GM12878 (cell line): ENCODE measurements around the gene MUC12. TPM values are rescaled to one million over a fixed set of nuclear protein-coding genes. Genes with fewer than 3 reads are reported as not detected.

Source experiments
- ATAC-seq: fragments of 200-7000 bp; cut with Tn5 transposase; 3 replicates; pipeline ENCODE4 v1.9.1; 2020; ENCODE audit warnings: mild to moderate bottlenecking, moderate library complexity
- BruUV-seq: library from RNA; stranded (reverse); fragments of 400-500 nt; replicated peaks from 2 replicates; lab custom pipeline; 2021; lab: Mats Ljungman, UMichigan
- CTCF ChIA-PET: fragments of 300-600 bp; sonication (Branson Sonifier 250); formaldehyde crosslinking; extraction: SDS; loops from one replicate; lab custom pipeline; 2021; ENCODE audit warnings: inconsistent platforms; lab: Yijun Ruan, JAX
- POLR2A ChIA-PET: fragments of 350-600 bp; formaldehyde crosslinking; extraction: SDS; loops from one replicate; lab custom pipeline; 2021; ENCODE audit warnings: inconsistent platforms; lab: Charles Lee
- RAD21 ChIA-PET: fragments of 300-600 bp; sonication (Branson Sonifier 250); formaldehyde crosslinking; loops from one replicate; lab custom pipeline; 2023; ENCODE audit warnings: antibody characterized with exemption; ENCODE audit not compliant: unreplicated experiment; lab: Charles Lee
- SMC1A ChIA-PET: fragments of 300-600 bp; sonication (Branson Sonifier 250); formaldehyde crosslinking; loops from one replicate; lab custom pipeline; 2023; ENCODE audit not compliant: unreplicated experiment, uncharacterized antibody; lab: Charles Lee
- DNase-seq: peaks from one replicate; pipeline ENCODE4 v3.0.0-alpha.2; 2011; ENCODE audit warnings: low read depth, low spot score
- FAIRE-seq: peaks from 3 replicates; lab custom pipeline; 2011; peaks lifted over from hg19 to GRCh38; lab: Jason Lieb, UNC
- H2AFZ ChIP-seq: 2 replicates; pipeline ENCODE4 v1.6.0; 2011; ENCODE audit warnings: low read depth, low read length, control low read depth; ENCODE audit not compliant: control insufficient read depth
- H3K27ac ChIP-seq: 2 replicates; pipeline ENCODE4 v1.5.1; 2011; ENCODE audit warnings: control low read depth; ENCODE audit not compliant: control insufficient read depth, insufficient read depth
- H3K27me3 ChIP-seq, 2 experiments: replicated peaks in 1 of 2; 2 replicates each; pipeline versions ENCODE4 v1.6.0 to v1.6.1; 2011; ENCODE audit warnings: low read length in 1 of 2; ENCODE audit not compliant: control insufficient read depth in 2 of 2, insufficient read depth in 2 of 2
- H3K36me3 ChIP-seq, 2 experiments: 2 replicates each; pipeline ENCODE4 v1.5.1; 2011; ENCODE audit warnings: low read length in 1 of 2; ENCODE audit not compliant: control insufficient read depth in 2 of 2, insufficient read depth in 2 of 2
- H3K4me1 ChIP-seq: 2 replicates; pipeline ENCODE4 v1.6.1; 2011; ENCODE audit warnings: mild to moderate bottlenecking, low read length, moderate library complexity, mixed read lengths; ENCODE audit not compliant: control insufficient read depth, insufficient read depth
- H3K4me2 ChIP-seq: 2 replicates; pipeline ENCODE4 v1.6.0; 2011; ENCODE audit warnings: control low read depth; ENCODE audit not compliant: control insufficient read depth, insufficient read depth
- H3K4me3 ChIP-seq: fragments of 200-600 bp; sonication (generic); 2 replicates; pipeline ENCODE4 v1.5.1; 2016
- H3K79me2 ChIP-seq: 2 replicates; pipeline ENCODE4 v1.6.0; 2011; ENCODE audit warnings: low read length; ENCODE audit not compliant: control insufficient read depth, insufficient read depth
- H3K9ac ChIP-seq: 2 replicates; pipeline ENCODE4 v1.8.0; 2011; ENCODE audit warnings: low read length, control low read depth, mixed read lengths; ENCODE audit not compliant: control insufficient read depth, insufficient read depth
- H3K9me3 ChIP-seq: replicated peaks from 3 replicates; pipeline ENCODE4 v1.5.1; 2011; ENCODE audit warnings: mild to moderate bottlenecking, low read length; ENCODE audit not compliant: control insufficient read depth, insufficient read depth
- H4K20me1 ChIP-seq: 2 replicates; pipeline ENCODE4 v1.6.0; 2011; ENCODE audit not compliant: control insufficient read depth, insufficient read depth
- CEBPB ChIP-seq, 2 experiments: fragments of 150-350 bp in 1 of 2; IDR thresholded peaks; 2 replicates each; pipeline ENCODE4 v1.6.1; 2012 to 2014; ENCODE audit warnings: low read depth in 2 of 2, low read length in 2 of 2, borderline replicate concordance in 1 of 2, inconsistent platforms in 1 of 2
- CEBPZ ChIP-seq: fragments of 150-350 bp; IDR thresholded peaks from 2 replicates; pipeline ENCODE4 v1.6.1; 2016; ENCODE audit warnings: low read depth, low read length
- CTCF ChIP-seq, 3 experiments: IDR thresholded peaks in 2 of 3; conservative IDR thresholded peaks in 1 of 3; 2 replicates each; pipeline ENCODE4 v1.5.1; 2011; ENCODE audit warnings: low read depth in 3 of 3, low read length in 3 of 3, mild to moderate bottlenecking in 3 of 3, control low read depth in 2 of 3, moderate library complexity in 2 of 3, inconsistent platforms in 1 of 3, mixed read lengths in 1 of 3; ENCODE audit not compliant: control insufficient read depth in 2 of 3, insufficient read depth in 1 of 3; ENCODE audit errors: extremely low read depth in 1 of 3
- FOXK2 ChIP-seq: fragments of 450-650 bp; IDR thresholded peaks from 2 replicates; pipeline ENCODE4 v1.6.1; 2017; ENCODE audit warnings: mild to moderate bottlenecking, moderate library complexity
- IKZF2 ChIP-seq, 2 experiments: fragments of 450-650 bp; IDR thresholded peaks; 2 replicates each; pipeline ENCODE4 v1.6.1; 2017; ENCODE audit warnings: mild to moderate bottlenecking in 2 of 2, moderate library complexity in 2 of 2
- JUND ChIP-seq: IDR thresholded peaks from 2 replicates; pipeline ENCODE4 v1.6.1; 2012; ENCODE audit warnings: low read depth, mild to moderate bottlenecking, low read length, improper control_type of control experiment, moderate library complexity
- NBN ChIP-seq: fragments of 450-650 bp; IDR thresholded peaks from 2 replicates; pipeline ENCODE4 v1.6.1; 2016
- NFIC ChIP-seq: IDR thresholded peaks from 2 replicates; pipeline ENCODE4 v1.6.1; 2012; ENCODE audit warnings: low read depth, mild to moderate bottlenecking, inconsistent platforms, low read length, moderate library complexity
- NR2F1 ChIP-seq: fragments of 450-650 bp; conservative IDR thresholded peaks from 2 replicates; pipeline ENCODE4 v1.6.1; 2017; ENCODE audit warnings: mild to moderate bottlenecking
- NRF1 ChIP-seq: conservative IDR thresholded peaks from 2 replicates; pipeline ENCODE4 v1.6.1; 2011; ENCODE audit warnings: mild to moderate bottlenecking, low read depth, low read length, improper control_type of control experiment
- RAD21 ChIP-seq: IDR thresholded peaks from 2 replicates; pipeline ENCODE4 v1.6.1; 2011; ENCODE audit warnings: mild to moderate bottlenecking, low read depth, low read length, moderate library complexity; ENCODE audit not compliant: insufficient read depth
- RCOR1 ChIP-seq: conservative IDR thresholded peaks from 2 replicates; pipeline ENCODE4 v1.6.1; 2012; ENCODE audit warnings: low read depth, low read length, improper control_type of control experiment
- SMARCA5 ChIP-seq: fragments of 450-650 bp; IDR thresholded peaks from 2 replicates; pipeline ENCODE4 v1.6.1; 2017; ENCODE audit warnings: mild to moderate bottlenecking
- SREBF1 ChIP-seq: IDR thresholded peaks from 2 replicates; pipeline ENCODE4 v1.6.1; 2012; ENCODE audit warnings: mild to moderate bottlenecking, low read length
- STAT3 ChIP-seq: IDR thresholded peaks from 2 replicates; pipeline ENCODE4 v1.6.1; 2011; ENCODE audit warnings: low read depth, low read length, improper control_type of control experiment
- SUZ12 ChIP-seq: fragments of 200-600 bp; sonication (generic); IDR thresholded peaks from one replicate; pipeline ENCODE4 v1.6.1; 2018; ENCODE audit warnings: antibody characterized with exemption, mild to moderate bottlenecking; ENCODE audit not compliant: unreplicated experiment
- ZNF217 ChIP-seq: fragments of 450-650 bp; IDR thresholded peaks from 2 replicates; pipeline ENCODE4 v1.6.1; 2017; ENCODE audit warnings: antibody characterized with exemption, mild to moderate bottlenecking
- ZNF24 ChIP-seq: fragments of 450-650 bp; IDR thresholded peaks from 2 replicates; pipeline ENCODE4 v1.6.1; 2017; ENCODE audit warnings: antibody characterized with exemption, mild to moderate bottlenecking
- ZSCAN29 ChIP-seq: fragments of 450-650 bp; IDR thresholded peaks from 2 replicates; pipeline ENCODE4 v1.6.1; 2017; ENCODE audit warnings: mild to moderate bottlenecking, moderate library complexity
- whole genome bisulfite sequencing: methylation state at CpG from one replicate; pipeline ENCODE4 v1.1.6; 2016; ENCODE audit warnings: low lambda C conversion rate; ENCODE audit not compliant: insufficient replicate concordance, insufficient coverage; ENCODE audit errors: missing lambda C conversion rate; 5-methylcytosine and 5-hydroxymethylcytosine counted together
- in situ Hi-C: fragments of 300-500 bp; cut with MboI; formaldehyde crosslinking; loops from 9 replicates; pipeline ENCODE4 v1.14.3; 2018; ENCODE audit warnings: mixed read lengths
- intact Hi-C: fragments of 100-400 bp; cut with micrococcal nuclease; formaldehyde crosslinking; loops from one replicate; pipeline ENCODE4 v1.14.2; 2022; ENCODE audit not compliant: unreplicated experiment
- polyA plus RNA-seq, 11 experiments: library from polyadenylated mRNA; depleted of rRNA in 4 of 11; unstranded in 6 of 11; stranded (reverse) in 5 of 11; fragments of >200 nt; fragmentation: Nextera tagmentation in 4 of 11; fragmentation: Illumina TruSeq in 1 of 11; extraction: Ambion mirVana in 4 of 11; extraction: Trizol in 1 of 11; gene quantifications; 1 replicate in 1 of 11; 2 replicates in 10 of 11; pipeline versions ENCODE4 v1.2.1 to v1.2.3, GENCODE V29; 2011 to 2016; ENCODE audit warnings: inconsistent platforms in 2 of 11, missing spikeins in 2 of 11, low read depth in 1 of 11
- total RNA-seq, 4 experiments: library from RNA; depleted of rRNA in 3 of 4; stranded (reverse); fragments of >200 nt in 3 of 4; fragmentation: Illumina TruSeq in 1 of 4; extraction: Trizol in 1 of 4; gene quantifications; 2 replicates each; pipeline versions ENCODE4 v1.2.1 to v1.2.3, GENCODE V29; 2013 to 2021

The MUC12 gene
- total and polyA plus RNA-seq, 10 of the 15 experiments (the other 5 are each of a cell fraction or from before 2014, with no cell fraction given) = 1.7 to 4.5 (median 2.6) TPM

- FAIRE-seq (no peak), DNase-seq (no peak), ATAC-seq (peak; percentile 93)
- RAD21 ChIA-PET = interaction anchor here (1.0 kb wide), 1 partner anchor 93 kb away, joined by 4 read pairs; no protein-coding TSS in a partner anchor
- in situ Hi-C loops (loop anchor here (5.0 kb wide), 1 partner anchor 86 kb away; no protein-coding TSS in a partner anchor), intact Hi-C loops (loop anchor here (1.0 to 5.0 kb wide), 2 partner anchors 74 to 93 kb away; no protein-coding TSS in a partner anchor)
- H4K20me1 ChIP-seq = peaks cover 3% of the 10 kb centered on the region
- peak overlapping the region; percentile 30; the same call in 1 of the 2 replicates for H3K4me3 ChIP-seq
- peaks cover 3 to 15% of the 10 kb centered on the region in 2 experiments; a peak in 3 of 4 replicates for H3K27me3 ChIP-seq
- no peak overlapping the region for H3K27ac ChIP-seq
- no peaks in the 10 kb centered on the region for H3K4me1 ChIP-seq
- H3K4me2 ChIP-seq = 0 out of 2 replicates have a peak overlapping the region, but pooled peaks have one; percentile 33
- POLR2A ChIA-PET = no interaction called here
- no peaks in the 10 kb centered on the region for H3K36me3 ChIP-seq
- CTCF ChIA-PET = interaction anchor here (0.8 to 1.2 kb wide), 3 partner anchors 16 to 111 kb away, joined by 3 to 4 read pairs (median 3); partner anchors contain the start of gene MUC3A
- no TSS peak for BruUV-seq
- SMC1A ChIA-PET = no interaction called here
- H3K9me3 ChIP-seq = no peaks in the 10 kb centered on the region; the same call in 2 of the 3 replicates
- H2AFZ ChIP-seq = peak overlapping the region; percentile 47
- WGBS = 23% methylated on average over 58 of the region's 58 CpGs
- no peaks in the 10 kb centered on the region for H3K79me2 ChIP-seq
- H3K9ac ChIP-seq = no peak overlapping the region
- TF ChIP-seq CTCF (IDR thresholded peaks at IDR 0.05 in 2 of 3, conservative IDR thresholded peaks at IDR 0.05 in 1 of 3; ENCODE audit: control insufficient read depth in 2 of 3, extremely low read depth in 1 of 3, insufficient read depth in 1 of 3, low read depth in 3 of 3, low read length in 3 of 3) = peak; percentile 64 to 81 (median 80)
- TF ChIP-seq NR2F1 = peak; percentile 69; the same call in 1 of the 2 replicates
- 0 out of 2 replicates have a peak, but pooled peaks have one; percentile 22 for TF ChIP-seq JUND
- TF ChIP-seq SREBF1 = no peak
- peak; percentile 47 for TF ChIP-seq SUZ12
- 0 out of 2 replicates have a peak, but pooled peaks have one; percentile 25 for TF ChIP-seq ZSCAN29
- no peak for TF ChIP-seq IKZF2 (IDR thresholded peaks at IDR 0.05)
- TF ChIP-seq NBN = no peak
- TF ChIP-seq SMARCA5 = peak; percentile 82
- TF ChIP-seq CEBPZ = no peak
- TF ChIP-seq STAT3 = no peak
- TF ChIP-seq ZNF217 = no peak
- no peak for TF ChIP-seq RCOR1
- peak; percentile 63 for TF ChIP-seq RAD21
- TF ChIP-seq NRF1 = no peak
- TF ChIP-seq NFIC = no peak
- TF ChIP-seq CEBPB (IDR thresholded peaks at IDR 0.05; ENCODE audit: borderline replicate concordance in 1 of 2, low read depth in 2 of 2, low read length in 2 of 2) = no peak
- 0 out of 2 replicates have a peak, but pooled peaks have one; percentile 13 for TF ChIP-seq ZNF24
- TF ChIP-seq FOXK2 = no peak
These were observed 3.4 kb upstream of the MUC12 start for GRCh38 chr7:100965723-100966541.
